Iris pigment epithelial cell (primary cell): ENCODE data around the gene CD276.
"Not testable (repeated sequence)": the region's sequence is repeated elsewhere in the genome, so short reads cannot be mapped to it uniquely, and the experiment has no call there.

Source experiments
- DNase-seq: peaks from one replicate; pipeline ENCODE4 v3.0.0-alpha.2; 2011; ENCODE audit warnings: low read depth

CD276 gene

DNA sequence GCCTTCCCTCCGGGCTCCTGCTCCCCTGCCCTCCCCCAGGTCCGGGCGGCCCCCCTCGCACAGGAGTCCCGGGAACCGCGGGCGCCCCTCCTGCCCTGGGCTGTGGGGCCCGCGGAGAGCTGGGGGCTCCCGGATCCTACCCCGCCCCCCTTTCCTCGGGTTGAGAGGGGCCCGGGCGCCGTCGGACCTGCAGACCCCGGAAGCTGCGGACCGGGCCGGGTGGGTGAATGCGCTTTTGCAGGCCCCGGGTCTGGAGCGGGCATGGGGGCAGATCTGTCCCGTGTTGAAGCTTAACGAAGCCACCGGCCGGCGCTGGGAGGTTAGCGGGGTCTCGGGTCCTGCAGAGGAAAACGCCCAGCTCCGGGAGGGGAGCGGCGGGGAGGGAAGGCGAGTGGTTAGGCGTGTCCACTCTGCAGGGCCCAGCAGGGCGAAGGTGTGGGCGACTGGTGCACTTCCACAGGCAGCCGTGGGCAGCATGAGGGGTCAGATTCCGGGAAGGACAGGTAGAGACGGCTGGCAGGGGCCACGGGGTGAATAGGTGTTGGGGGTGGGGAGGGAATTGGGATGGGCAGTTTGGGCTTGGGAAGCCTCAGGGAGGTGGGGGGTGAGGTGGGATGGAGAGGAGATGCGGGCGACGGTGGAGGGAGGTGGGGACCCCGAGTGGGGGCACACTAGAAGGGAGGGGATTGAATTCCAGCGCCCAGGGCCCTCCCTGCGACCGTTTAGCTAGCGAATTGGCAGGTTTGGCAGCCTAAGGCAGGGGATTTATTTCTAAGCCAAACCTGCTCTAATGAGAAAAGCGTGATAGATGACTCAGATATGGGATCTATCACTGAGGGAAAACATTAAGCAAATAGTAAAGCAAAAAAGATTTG is 635 bp downstream of the CD276 start:
- peak; percentile 84 for DNase-seq

DNA sequence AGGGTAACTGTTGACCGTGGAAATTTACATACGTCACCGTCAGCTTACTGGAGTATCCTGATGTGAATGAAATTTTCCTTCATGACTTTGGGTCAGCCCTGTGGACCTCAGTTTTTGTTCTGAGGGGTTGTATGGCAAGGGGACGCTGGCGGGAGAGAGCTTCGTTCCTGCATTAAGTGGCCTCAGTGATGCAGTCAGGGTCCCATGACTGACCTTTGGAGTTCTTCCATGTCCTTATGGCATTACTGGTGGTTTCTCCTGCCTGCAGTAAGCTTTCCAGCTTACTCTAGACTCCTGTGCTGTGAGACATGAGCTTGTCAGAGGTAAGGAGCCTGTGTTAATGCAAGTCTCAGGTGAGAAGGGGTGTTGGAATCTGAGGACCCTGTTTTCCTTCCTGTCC is 1.8 kb downstream of the CD276 start:
- DNase-seq = peak; percentile 26

DNA sequence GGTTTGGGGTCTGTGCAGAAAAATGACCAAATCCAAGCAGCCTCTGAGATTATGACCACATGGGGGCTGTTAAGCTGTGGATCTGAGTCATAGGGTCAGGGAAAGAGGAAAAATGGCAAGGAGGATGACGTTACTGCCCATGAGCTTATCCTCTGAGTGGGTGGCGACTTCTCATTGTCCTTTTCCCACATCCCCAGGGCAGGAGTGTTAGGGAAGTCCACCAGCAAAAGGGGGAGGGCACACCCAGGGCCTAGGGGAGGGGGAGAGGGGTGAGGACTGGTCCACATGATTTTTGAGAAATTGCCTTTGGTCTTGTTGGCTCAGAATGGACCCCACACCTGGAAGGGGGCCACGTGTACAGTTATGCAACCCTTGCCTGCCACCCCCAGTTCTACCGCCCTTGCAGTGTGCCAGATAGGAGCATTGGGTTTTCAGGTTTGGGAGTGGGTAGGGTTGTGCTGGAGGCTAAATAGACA is 2.6 kb downstream of the CD276 start:
- DNase-seq = peak; percentile 94

DNA sequence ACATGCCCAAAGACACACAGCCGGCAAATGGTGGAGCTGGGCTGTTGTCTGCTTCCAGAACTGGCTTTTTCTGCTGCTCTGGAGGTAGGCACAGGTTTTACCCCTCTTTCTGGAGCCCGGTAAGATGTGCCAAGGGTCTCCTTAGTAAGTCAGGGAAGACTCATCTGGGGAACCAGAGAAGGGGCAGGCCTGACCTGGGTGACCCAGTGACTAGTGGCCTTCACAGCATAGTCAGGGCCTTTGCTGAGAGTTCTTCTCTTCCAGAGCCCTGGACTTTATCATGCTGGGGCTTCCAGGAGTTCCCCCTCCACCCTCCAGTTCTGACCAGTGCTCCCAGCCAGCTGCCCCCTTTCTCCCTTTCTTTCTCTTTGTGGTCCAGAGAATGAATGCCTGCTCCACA is 3.2 kb downstream of the CD276 start:
- no peak for DNase-seq

DNA sequence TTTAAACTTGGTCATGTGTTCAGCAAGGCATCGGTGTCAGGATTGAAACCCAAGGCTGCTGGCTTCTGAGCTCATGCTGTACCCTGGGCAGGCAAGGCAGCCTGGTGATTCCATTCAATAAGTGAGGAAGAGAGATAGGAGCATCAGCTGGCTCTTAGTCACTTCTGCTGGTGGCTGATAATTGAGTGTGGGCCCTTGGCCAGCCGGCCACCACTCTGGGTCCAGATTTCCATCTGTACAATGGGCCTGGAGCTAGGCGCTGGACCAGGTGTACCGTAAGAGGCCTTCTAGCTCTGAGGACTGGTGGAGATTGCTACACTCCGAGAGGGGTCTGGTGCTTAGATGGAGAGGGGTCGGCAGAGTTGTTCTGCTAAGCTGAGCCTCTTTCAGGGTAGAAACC is 4.3 kb downstream of the CD276 start:
- DNase-seq = peak; percentile 25

DNA sequence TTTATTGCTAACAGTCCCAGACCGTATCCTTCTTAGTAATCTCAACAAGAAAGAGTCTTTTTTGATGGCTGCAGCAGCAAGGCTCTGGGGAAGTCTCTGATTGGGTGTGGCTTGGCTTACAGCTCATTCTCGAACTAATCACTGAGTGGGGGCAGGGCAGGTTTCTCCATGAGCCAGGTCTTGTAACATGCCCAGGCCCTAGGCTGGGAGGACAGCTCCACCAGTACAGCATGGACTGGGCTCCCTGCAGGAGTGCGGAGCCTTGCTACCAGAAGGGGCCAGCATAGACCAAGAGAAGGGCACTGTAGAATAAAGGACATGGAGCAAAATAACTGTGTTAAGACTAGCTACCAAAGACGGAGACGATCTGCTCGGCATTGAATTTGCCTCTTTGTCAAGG is 7.2 kb downstream of the CD276 start:
- peak; percentile 80 for DNase-seq

DNA sequence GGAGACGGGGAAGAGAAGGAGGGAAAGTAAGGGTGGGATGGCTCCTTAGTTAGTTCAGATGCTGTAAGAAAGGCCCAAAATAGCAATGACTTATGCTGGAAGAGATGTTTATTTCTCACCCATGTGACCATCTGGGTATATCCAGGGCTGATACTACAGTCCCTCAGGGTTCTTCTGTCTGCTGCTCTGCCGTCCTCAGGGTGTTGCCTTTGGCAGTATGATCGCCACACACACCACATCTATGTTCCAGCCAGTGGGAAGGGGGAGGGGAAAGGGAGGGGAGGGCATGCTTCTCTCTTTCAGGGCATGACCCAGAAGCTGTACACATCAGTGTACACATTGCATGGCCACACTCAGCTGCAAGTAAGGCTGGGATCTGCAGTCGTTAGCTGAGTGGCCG is 10.2 kb downstream of the CD276 start:
- peak; percentile 29 for DNase-seq

DNA sequence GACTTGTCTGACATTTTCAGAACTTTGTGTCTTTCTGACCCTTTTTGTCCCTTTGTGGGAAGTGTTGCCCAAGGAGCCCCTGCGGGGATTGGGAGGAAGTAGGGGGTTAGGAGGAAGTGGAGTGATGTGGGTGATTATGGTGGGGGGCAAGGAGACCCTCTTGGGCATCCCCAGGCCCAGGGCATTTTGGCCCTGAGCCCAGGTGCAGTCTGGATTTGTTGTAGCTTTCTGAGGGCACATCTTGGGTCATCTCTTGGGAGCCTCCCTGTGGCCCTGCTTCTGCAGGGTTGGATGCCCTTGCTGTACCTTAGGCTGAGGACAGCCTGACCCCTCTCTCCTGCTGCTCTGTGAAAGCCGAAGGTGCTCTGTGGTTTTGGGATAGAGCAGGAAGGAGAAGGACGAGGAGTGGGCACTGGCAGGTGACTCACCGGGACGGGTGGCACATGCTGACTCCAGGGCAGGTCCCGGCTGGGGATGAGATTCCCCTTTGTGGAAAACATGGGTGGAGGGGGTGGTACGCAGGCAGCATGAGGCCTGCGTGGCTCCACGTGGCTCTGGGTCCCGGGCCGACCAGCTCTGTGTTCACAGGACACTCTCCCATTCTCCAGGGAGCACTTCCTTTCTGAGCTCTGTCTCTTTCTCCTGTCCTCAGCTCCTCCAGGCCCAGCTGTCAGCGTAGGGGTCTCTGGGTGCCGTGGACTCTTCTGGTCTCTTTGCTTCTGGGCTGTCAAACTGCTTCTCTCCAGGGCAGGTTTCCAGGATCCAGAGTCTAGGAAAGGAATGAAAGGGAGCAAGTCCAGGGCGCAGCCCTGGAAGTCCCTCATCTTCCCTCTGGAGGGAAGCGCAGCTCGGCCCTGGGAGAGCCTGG is 11.8 kb downstream of the CD276 start:
- no peak for DNase-seq

DNA sequence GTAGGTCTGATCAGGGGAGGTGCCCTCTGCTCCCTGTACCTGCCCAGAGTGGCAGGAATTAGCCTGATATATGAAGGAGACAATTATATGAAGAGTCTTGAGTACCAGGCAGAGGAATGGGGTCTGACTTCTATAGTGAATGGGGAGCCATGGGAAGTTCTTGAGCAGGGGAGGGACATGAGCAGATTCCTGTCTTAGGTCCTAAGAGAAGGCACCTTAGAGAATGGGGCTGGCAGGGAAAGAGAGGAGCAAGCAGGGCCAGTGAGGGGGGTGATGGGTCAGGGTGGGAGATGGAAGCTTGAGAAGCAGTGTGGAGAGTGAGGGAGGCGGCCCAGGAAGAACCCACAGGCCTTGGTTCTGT is 12.4 kb downstream of the CD276 start:
- DNase-seq = no peak

DNA sequence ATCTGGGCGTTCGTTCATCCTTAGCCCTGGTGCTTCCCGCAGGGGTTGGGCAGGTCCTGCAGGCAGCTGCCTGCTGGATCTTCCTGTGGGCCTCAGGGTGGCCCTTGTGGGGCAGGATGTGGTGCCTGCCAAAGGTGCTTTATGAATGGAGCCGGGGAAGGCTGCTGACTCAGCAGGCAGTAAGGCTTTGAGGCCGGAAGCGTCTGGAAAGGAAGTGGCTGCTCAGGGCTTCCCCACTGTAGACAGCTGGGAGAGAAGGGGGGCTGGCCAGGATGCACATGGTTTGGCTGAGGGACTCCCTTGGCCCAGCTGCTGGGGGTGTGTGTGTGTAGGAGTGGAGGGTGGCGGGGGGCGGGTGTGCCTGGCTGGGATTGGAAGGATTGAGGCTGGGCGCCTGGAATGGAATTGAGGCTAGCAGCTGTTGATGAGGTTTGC is 12.9 kb downstream of the CD276 start:
- peak; percentile 94 for DNase-seq

DNA sequence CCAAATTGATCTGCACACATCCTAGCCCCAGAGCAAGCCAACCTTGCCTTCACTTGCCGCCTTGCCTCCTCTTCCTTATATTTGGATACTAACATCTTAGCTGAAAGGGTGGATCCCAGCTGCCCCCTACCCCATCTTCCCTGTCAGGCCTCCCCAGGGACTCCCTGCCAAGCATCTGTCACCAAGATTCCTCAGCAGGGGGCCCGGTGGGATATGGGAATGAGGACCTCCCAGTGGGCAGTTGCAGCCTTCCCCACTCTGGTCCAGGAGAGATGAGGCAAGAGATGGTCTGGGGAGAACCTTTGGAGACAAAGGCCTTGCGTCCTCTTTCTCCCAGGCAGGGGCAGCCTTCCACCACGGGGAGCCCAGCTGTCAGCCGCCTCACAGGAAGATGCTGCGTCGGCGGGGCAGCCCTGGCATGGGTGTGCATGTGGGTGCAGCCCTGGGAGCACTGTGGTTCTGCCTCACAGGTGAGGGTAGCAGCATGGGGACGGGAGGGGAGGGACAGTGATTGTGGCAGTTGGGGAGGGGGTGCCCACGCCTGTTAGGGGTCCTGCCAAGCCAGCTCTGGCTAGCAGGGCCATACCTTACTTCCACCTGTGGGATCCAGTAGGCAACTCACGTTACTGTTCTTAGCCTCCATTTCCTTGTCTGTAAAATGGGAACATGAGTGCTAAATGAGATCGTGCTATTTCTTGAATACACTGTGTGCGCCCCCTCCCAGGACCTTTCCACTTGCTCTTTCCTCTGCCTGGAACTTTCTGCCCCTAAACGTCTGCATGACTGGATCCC is 15.3 kb downstream of the CD276 start:
- no peak for DNase-seq

DNA sequence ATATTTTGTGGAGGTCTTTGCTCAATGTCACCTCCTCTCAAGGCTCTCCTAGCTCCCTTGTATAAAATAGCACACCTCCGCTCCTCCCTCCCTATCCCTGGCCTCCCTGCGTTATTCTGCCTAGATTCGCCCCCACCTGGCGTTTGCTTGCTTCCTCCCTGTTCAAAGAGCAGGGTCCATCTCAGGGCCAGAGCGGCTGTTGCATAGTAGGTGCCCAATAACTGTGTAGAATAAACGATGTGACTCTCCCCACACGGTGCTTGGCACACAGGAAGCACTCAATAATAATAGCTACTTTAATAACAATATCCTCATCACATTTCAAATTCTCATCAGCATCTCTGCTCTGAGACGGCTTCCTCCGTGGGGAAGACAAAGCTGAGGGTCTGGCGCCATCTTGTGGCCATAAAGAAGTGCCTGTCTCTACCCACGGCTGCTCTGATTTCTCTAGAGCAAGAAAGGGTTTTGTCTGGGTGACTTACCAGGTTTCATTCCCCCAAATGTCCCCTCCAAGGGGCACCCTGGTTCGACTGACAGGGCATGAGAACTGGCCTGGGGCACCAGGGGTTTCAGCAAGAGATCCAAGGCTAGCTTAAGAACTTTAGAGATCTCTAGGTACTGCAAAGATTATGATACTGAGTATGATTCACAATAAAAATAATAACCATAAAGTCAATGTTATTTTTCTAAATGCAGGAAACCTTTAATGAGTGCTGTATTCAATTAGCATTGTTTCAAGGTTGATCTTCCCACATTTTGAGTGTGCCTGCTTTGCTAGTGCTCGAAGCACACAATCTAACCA is 16.1 kb downstream of the CD276 start:
- DNase-seq = peak; percentile 77

DNA sequence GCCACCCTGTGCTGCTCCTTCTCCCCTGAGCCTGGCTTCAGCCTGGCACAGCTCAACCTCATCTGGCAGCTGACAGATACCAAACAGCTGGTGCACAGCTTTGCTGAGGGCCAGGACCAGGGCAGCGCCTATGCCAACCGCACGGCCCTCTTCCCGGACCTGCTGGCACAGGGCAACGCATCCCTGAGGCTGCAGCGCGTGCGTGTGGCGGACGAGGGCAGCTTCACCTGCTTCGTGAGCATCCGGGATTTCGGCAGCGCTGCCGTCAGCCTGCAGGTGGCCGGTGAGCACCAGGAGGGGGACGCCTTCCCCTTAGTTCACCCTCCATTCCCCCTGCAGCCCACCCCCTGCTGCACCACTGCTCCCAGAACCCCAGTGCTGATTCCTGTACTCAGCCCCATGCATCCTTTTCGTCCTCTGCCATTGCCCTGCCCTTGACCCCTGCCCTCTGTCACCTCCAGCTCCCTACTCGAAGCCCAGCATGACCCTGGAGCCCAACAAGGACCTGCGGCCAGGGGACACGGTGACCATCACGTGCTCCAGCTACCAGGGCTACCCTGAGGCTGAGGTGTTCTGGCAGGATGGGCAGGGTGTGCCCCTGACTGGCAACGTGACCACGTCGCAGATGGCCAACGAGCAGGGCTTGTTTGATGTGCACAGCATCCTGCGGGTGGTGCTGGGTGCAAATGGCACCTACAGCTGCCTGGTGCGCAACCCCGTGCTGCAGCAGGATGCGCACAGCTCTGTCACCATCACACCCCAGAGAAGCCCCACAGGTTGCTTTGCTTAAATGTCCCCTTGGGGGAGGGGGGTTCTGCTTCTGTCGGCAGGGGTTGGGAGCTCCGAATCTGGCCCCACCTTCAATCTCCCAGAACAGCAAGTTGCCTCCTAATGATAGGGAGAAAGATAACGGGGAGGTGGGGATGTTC is 18.4 kb downstream of the CD276 start:
- not testable (repeated sequence) for DNase-seq

DNA sequence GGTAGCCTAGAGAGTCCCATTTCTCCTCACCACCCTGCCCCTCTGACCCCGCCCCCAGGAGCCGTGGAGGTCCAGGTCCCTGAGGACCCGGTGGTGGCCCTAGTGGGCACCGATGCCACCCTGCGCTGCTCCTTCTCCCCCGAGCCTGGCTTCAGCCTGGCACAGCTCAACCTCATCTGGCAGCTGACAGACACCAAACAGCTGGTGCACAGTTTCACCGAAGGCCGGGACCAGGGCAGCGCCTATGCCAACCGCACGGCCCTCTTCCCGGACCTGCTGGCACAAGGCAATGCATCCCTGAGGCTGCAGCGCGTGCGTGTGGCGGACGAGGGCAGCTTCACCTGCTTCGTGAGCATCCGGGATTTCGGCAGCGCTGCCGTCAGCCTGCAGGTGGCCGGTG is 19.4 kb downstream of the CD276 start:
- not testable (repeated sequence) for DNase-seq

DNA sequence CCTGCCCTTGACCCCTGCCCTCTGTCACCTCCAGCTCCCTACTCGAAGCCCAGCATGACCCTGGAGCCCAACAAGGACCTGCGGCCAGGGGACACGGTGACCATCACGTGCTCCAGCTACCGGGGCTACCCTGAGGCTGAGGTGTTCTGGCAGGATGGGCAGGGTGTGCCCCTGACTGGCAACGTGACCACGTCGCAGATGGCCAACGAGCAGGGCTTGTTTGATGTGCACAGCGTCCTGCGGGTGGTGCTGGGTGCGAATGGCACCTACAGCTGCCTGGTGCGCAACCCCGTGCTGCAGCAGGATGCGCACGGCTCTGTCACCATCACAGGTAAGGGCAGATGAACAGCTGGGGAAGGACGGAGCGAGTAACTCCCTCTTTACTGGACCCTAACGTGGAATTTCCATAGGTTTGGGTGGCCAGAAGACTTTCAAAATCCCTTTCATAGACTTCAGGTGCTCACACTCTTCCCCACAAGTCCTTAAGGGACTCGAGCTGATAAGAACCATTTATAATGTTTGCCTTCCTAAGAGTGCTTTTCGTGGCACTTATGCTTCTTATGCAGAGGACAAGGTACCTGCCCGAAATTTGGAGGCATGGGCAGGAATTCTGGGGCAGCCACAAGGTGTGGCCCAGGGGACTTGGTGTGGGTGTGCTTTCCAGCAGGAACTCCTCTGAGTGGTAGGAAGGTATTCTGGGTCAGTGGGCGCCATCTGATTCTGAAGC is 20.1 kb downstream of the CD276 start:
- not testable (repeated sequence) for DNase-seq

DNA sequence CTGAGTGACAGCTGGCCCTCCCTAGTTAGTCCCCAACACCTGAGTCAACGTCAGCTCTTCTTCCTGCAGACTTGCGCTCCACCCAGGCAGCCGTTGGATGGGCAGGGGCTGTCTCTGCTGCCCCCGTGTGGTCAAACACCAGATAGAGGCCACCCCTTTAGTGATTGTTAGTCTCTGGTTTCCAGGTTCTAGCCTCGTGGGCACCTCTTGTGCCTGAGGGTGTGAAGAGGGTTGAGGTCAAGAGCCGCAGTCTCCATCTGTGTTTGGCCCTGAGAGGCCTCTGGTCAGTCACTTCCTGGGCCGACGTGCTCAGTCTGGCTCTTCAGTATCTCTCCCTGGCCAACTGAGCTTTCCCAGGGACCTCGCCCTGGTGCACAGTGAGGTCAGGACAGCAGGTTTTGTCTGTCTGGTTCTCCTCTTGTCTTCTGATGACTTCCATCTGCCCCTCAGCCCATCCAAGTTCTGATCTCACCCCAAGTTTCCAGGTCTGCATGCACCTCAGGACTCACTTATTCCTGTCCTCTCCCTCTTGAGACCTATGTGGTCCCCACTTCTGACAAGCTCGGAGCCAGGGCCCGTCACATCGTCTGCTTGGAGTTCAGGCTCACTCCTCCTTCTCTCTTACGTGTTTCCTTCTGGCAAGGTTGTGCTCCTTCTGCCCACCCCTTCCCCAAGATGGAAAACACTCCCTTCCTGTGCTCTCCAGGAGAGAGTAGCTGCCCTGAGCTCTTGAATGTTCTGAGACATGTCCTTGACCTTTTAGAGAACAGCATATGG is 20.9 kb downstream of the CD276 start:
- DNase-seq = peak; percentile 45

DNA sequence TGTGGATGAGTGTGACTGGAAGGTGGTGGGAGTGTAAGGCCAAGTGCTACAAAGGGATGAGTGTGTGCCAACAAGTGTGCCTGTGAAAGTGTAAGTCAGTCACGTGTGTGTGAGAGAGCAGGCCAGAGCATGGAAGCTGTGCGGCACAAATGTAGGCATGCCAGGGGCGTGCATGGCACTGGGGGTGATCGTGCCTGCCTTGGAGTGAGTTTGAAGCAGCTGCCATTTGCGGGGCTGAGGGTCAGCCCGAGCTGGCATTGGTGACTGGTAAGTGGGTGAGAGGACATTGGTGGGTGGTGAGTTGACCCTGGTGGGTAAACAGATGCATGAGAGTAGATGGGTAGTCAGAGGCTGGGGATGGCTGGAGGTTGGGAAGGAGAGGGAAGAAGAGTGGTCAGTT is 24.5 kb downstream of the CD276 start:
- no peak for DNase-seq

DNA sequence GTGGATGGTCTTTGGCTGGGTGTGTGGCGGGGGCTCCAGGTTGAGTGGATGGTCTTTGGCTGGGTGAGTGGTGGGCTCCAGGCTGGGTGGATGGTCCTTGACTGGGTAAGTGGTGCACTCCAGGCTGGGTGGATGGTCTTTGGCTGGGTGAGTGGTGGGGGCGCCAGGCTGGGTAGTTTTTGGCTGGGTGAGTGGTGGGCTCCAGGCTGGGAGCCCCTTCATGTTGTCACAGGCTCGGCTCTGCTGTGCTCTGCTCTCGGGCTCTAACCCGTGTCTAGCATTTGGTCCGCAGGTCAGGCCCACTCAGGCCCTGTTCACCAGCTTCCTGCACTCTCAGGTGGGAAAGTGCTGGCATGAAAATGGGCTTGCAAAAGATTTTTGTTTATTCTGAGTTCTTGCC is 25.1 kb downstream of the CD276 start:
- DNase-seq = no peak

DNA sequence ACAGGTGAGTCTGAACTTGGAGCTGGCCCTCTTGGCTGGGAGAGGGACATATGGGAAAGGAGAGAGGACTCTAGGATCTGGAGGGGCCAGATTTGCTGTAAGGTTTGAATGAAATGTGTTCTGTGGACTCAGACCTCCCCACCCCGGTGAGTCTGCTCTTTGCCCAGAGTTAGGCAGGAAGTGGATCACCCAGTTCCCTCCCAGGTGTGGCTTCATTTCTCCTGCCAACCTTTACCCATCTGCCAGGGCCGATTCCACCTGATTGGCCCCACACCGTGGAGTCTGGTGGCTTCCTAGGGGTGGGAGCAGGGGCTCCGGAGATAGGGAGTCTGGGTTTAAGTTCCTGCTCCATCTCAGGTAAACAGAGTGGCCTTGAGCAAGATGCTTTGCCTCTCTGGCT is 25.5 kb downstream of the CD276 start:
- DNase-seq = no peak
